Activated CD4-positive, alpha-beta T cell treated with anti-CD3 and anti-CD28 coated beads, Interleukin-2, amount 50 U/mL, for 48 hours (primary cell): Measurements from ENCODE around the gene ZSCAN5A.
"Not testable (repeated sequence)": the region's sequence is repeated elsewhere in the genome, so short reads cannot be mapped to it uniquely, and the experiment has no call there.

ENCODE experiments used
- DNase-seq, 2 experiments: peaks; one replicate each; pipeline ENCODE4 v3.0.0-alpha.2; 2020

ZSCAN5A gene

GRCh38 chr19:56199687-56200086, 115.0 kb downstream of the ZSCAN5A start:
- DNase-seq: no peak

- not testable (repeated sequence) for DNase-seq
Measured at GRCh38 chr19:56197646-56198045, 117.0 kb downstream of the ZSCAN5A start, which contains the start of gene ZSCAN5B. Gene ZSCAN5B, minus strand, starts transcription at chr19:56197783. Its CDS starts 4,731 bp downstream, at chr19:56193052.

- DNase-seq: no peak
Measured at GRCh38 chr19:56193981-56194640, 120.5 kb downstream of the ZSCAN5A start.

- DNase-seq: no peak
Measured at GRCh38 chr19:56191711-56192110, 122.9 kb downstream of the ZSCAN5A start.

- DNase-seq: no peak
Measured at GRCh38 chr19:56191115-56191514, 123.5 kb downstream of the ZSCAN5A start.

GRCh38 chr19:56189785-56190184, 124.9 kb downstream of the ZSCAN5A start:
- DNase-seq: no peak

- DNase-seq: no peak
Measured at GRCh38 chr19:56177564-56178243, 136.9 kb downstream of the ZSCAN5A start.

- DNase-seq: no peak
Measured at GRCh38 chr19:56176881-56177280, 137.8 kb downstream of the ZSCAN5A start.

GRCh38 chr19:56176310-56176709, 138.3 kb downstream of the ZSCAN5A start:
- DNase-seq: not testable (repeated sequence)

- not testable (repeated sequence) for DNase-seq
Measured at GRCh38 chr19:56175861-56176307, 138.8 kb downstream of the ZSCAN5A start, which contains the start of gene GALP. Gene GALP, plus strand, starts transcription at chr19:56176008. Its CDS starts 1,101 bp downstream, at chr19:56177109.

- DNase-seq: no peak
Measured at GRCh38 chr19:56174550-56174949, 140.1 kb downstream of the ZSCAN5A start.

- no peak for DNase-seq
Measured at GRCh38 chr19:56174086-56174485, 140.6 kb downstream of the ZSCAN5A start.
